Thyroid gland (tissue), 4 donors: ENCODE data around the gene ST7L. TPM values are rescaled to one million over a fixed set of nuclear protein-coding genes. Genes with fewer than 3 reads are reported as not detected.

ENCODE experiments used
- DNase-seq, 2 donors: peaks; one replicate each; pipeline ENCODE4 v3.0.0-alpha.2; 2019
- H3K27ac ChIP-seq, 3 donors: fragments of 200-600 bp; sonication (generic); 1 replicate in 2 of 3; 2 replicates in 1 of 3; pipeline ENCODE4 v1.5.1; 2016 to 2019; ENCODE audit warnings: mild to moderate bottlenecking in 1 of 3, moderate library complexity in 1 of 3
- H3K27me3 ChIP-seq: fragments of 200-600 bp; sonication (generic); one replicate; pipeline ENCODE4 v1.5.1; 2019
- H3K36me3 ChIP-seq, 2 donors: fragments of 200-600 bp; sonication (generic); one replicate each; pipeline ENCODE4 v1.5.1; 2016 to 2019
- H3K4me1 ChIP-seq, 2 donors: fragments of 200-600 bp; sonication (generic); one replicate each; pipeline ENCODE4 v1.5.1; 2017 to 2019
- H3K4me3 ChIP-seq, 3 donors: fragments of 200-600 bp; sonication (generic); replicated peaks in 1 of 3; 1 replicate in 2 of 3; 2 replicates in 1 of 3; pipeline ENCODE4 v1.5.1; 2016; ENCODE audit warnings: mild to moderate bottlenecking in 1 of 3
- H3K9me3 ChIP-seq: fragments of 200-600 bp; sonication (generic); one replicate; pipeline ENCODE4 v1.5.1; 2017
- CTCF ChIP-seq, 6 experiments: fragments of 200-600 bp in 3 of 6; fragments of 450-650 bp in 3 of 6; sonication (generic) in 3 of 6; IDR thresholded peaks; one replicate each; pipeline ENCODE4 v1.5.1; 2016 to 2019; ENCODE audit warnings: antibody characterized with exemption in 6 of 6, mild to moderate bottlenecking in 2 of 6, inconsistent platforms in 1 of 6, moderate library complexity in 1 of 6
- POLR2A ChIP-seq, 2 donors: fragments of 450-650 bp; IDR thresholded peaks; one replicate each; pipeline ENCODE4 v1.6.1; 2017; ENCODE audit warnings: antibody characterized with exemption in 2 of 2, mild to moderate bottlenecking in 2 of 2, moderate library complexity in 1 of 2
- WGBS, 2 donors: methylation state at CpG; one replicate each; pipeline ENCODE4 v1.1.5; 2017; 5-methylcytosine and 5-hydroxymethylcytosine counted together
- intact Hi-C: fragments of 100-400 bp; cut with DNase I; formaldehyde crosslinking; loops from one replicate; pipeline ENCODE4 v1.15.1; 2023
- total RNA-seq, 4 donors: library from RNA; depleted of rRNA; stranded (reverse); fragments of >200 nt; gene quantifications; one replicate each; pipeline ENCODE4 v1.2.3, GENCODE V29; 2016

The ST7L gene
- total RNA-seq, 4 donors from 2014 or later = 27.3 to 46.4 (median 44.9) TPM

- no peak for DNase-seq
- WGBS, 2 donors = 100% methylated on average over 1 of the region's 1 CpG
- H3K4me1 ChIP-seq = no peaks in the 10 kb centered on the region
- H3K36me3 ChIP-seq = peaks cover 32 to 33% of the 10 kb centered on the region in 2 donors
- H3K27me3 ChIP-seq = no peaks in the 10 kb centered on the region
- intact Hi-C loops = no loop called here
- no peaks in the 10 kb centered on the region for H3K9me3 ChIP-seq
- TF ChIP-seq POLR2A (IDR thresholded peaks at IDR 0.05) = no peak
- TF ChIP-seq CTCF (IDR thresholded peaks at IDR 0.05) = no peak
- H3K27ac ChIP-seq = no peak overlapping the region
- H3K4me3 ChIP-seq = no peak overlapping the region
Observed at GRCh38 chr1:112603541-112603940, 15.4 kb downstream of the ST7L start.

GRCh38 chr1:112603012-112603411, 15.9 kb downstream of the ST7L start:
- Histone ChIP-seq H3K27ac (no peak overlapping the region), H3K36me3 (peaks cover 30 to 31% of the 10 kb centered on the region in 2 donors), H3K9me3 (no peaks in the 10 kb centered on the region), H3K4me3 (no peak overlapping the region), H3K4me1 (no peaks in the 10 kb centered on the region), H3K27me3 (no peaks in the 10 kb centered on the region)
- no peak for DNase-seq
- intact Hi-C loops = no loop called here
- TF ChIP-seq CTCF (IDR thresholded peaks at IDR 0.05) = no peak
- 94 to 97% methylated on average over 2 of the region's 2 CpGs for WGBS, 2 donors

GRCh38 chr1:112599477-112599876, 19.5 kb downstream of the ST7L start:
- TF ChIP-seq CTCF (IDR thresholded peaks at IDR 0.05) = no peak
- no peak for TF ChIP-seq POLR2A (IDR thresholded peaks at IDR 0.05)

GRCh38 chr1:112594208-112594876, 24.6 kb downstream of the ST7L start:
- no peak for DNase-seq
- Histone ChIP-seq H3K27me3 (no peaks in the 10 kb centered on the region), H3K9me3 (no peaks in the 10 kb centered on the region), H3K27ac (no peak overlapping the region), H3K4me1 (no peaks in the 10 kb centered on the region), H3K4me3 (no peak overlapping the region), H3K36me3 (peaks cover 6 to 15% of the 10 kb centered on the region in 2 donors)
- WGBS, 2 donors = 73 to 75% methylated on average over 3 of the region's 3 CpGs
- TF ChIP-seq CTCF (IDR thresholded peaks at IDR 0.05) = no peak
- TF ChIP-seq POLR2A (IDR thresholded peaks at IDR 0.05) = no peak
- intact Hi-C loops = no loop called here

More at GRCh38 chr1:112599477-112599876, 19.5 kb downstream of the ST7L start:
- WGBS, 2 donors = 93 to 97% methylated on average over 4 of the region's 4 CpGs
- intact Hi-C loops = no loop called here
- Histone ChIP-seq H3K36me3 (peaks cover 20 to 26% of the 10 kb centered on the region in 2 donors), H3K27me3 (no peaks in the 10 kb centered on the region), H3K9me3 (no peaks in the 10 kb centered on the region), H3K4me3 (no peak overlapping the region), H3K27ac (no peak overlapping the region), H3K4me1 (no peaks in the 10 kb centered on the region)
- no peak for DNase-seq

GRCh38 chr1:112589766-112590165, 29.2 kb downstream of the ST7L start:
- no peak for DNase-seq
- H3K4me1 ChIP-seq = no peaks in the 10 kb centered on the region
- 96 to 100% methylated on average over 1 of the region's 1 CpG for WGBS, 2 donors
- no peaks in the 10 kb centered on the region for H3K27me3 ChIP-seq
- H3K27ac ChIP-seq = no peak overlapping the region
- peaks cover 2 to 8% of the 10 kb centered on the region in 2 donors for H3K36me3 ChIP-seq
- H3K9me3 ChIP-seq = peaks cover 4% of the 10 kb centered on the region
- no peak for TF ChIP-seq CTCF (IDR thresholded peaks at IDR 0.05)
- TF ChIP-seq POLR2A (IDR thresholded peaks at IDR 0.05) = no peak
- H3K4me3 ChIP-seq = no peak overlapping the region
- intact Hi-C loops = no loop called here
